ENCODE data around the gene SMPD1. TPM values are rescaled to one million over a fixed set of nuclear protein-coding genes. Genes with fewer than 3 reads are reported as not detected.

SMPD1 gene
- total RNA-seq, 2 donors from 2014 or later = 13.1 to 24.8 TPM

DNA sequence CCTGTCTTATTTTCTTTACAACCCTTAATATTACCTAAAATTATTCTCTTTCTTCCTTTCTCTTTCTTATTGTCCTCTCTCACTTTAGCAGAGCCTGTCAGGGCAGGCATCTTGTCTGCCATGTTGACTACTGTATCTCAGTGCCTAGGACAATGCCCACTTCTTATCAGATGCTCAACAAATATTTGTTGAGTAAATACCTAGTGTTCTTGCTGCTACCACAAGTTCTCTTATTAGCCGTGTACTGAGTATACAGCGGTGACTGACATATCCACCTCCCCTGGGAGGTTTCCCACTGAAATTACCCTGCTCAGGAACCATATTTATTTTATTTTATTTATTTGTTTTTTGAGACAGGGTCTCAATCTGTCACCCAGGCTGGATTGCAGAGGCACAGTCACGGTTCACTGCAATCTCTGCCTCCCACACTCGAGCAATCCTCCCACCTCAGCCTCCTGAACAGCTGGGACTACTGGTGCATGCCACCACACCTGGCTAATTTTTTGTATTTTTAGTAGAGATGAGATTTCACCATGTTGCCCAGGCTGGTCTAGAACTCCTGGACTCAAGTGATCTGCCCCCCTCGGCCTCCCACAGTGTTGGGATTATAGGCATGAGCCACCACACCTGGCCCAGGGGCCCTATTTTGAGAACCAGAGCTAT is 43.9 kb downstream of the SMPD1 start:
- Mint-ChIP-seq H3K9me3 (no peaks in the 10 kb centered on the region), H3K36me3 (no peaks in the 10 kb centered on the region), H3K27ac (no peak overlapping the region)
- DNase-seq (ENCODE audit: low spot score in 2 of 2) (no peak), ATAC-seq (no peak)

DNA sequence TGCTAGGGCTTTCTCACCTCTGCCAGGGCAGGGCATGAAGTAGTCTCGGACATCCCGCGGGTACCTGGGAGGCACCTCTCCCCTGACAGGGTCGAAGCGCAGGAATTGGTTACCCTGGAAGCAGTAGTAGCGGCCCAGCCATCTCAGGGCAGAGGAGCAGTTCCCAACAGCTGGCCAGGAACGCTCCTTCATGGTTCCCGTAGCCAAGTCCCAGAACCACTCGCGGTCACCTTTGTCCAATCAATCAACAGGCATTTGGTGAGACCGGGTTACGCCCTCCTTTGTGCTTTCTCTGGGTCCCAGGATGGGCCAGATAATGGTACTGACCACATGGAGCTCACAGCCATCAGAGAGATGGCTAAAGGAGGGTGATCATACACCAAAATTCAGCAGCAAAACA is 47.1 kb downstream of the SMPD1 start:
- H3K27ac Mint-ChIP-seq = no peak overlapping the region
- no peaks in the 10 kb centered on the region for H3K9me3 Mint-ChIP-seq
- H3K36me3 Mint-ChIP-seq = no peaks in the 10 kb centered on the region
- ATAC-seq (no peak), DNase-seq (ENCODE audit: low spot score in 2 of 2) (no peak)

DNA sequence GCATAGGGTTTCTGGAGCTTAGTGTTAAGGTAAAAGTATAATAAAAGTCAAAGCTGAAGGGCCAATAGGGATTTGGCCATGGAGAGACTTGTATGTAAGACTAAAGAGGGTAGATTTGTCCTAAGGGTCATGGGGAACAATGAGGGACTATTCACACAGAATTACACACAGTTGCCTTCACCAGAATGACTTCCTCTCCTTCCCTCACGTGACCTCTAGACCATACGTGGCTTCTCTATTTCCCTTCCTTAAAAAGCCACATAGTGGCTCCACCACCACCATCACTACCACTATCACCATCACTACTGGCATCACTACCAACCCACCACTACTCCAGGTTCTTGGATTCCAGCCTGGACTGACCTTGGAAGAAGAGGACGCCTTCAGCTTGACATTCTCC is 47.7 kb downstream of the SMPD1 start:
- ATAC-seq (peak in 1 of 2 donors; percentile 75), DNase-seq (ENCODE audit: low spot score in 2 of 2) (no peak)
- no peaks in the 10 kb centered on the region for H3K9me3 Mint-ChIP-seq
- no peaks in the 10 kb centered on the region for H3K36me3 Mint-ChIP-seq
- no peak overlapping the region for H3K27ac Mint-ChIP-seq

DNA sequence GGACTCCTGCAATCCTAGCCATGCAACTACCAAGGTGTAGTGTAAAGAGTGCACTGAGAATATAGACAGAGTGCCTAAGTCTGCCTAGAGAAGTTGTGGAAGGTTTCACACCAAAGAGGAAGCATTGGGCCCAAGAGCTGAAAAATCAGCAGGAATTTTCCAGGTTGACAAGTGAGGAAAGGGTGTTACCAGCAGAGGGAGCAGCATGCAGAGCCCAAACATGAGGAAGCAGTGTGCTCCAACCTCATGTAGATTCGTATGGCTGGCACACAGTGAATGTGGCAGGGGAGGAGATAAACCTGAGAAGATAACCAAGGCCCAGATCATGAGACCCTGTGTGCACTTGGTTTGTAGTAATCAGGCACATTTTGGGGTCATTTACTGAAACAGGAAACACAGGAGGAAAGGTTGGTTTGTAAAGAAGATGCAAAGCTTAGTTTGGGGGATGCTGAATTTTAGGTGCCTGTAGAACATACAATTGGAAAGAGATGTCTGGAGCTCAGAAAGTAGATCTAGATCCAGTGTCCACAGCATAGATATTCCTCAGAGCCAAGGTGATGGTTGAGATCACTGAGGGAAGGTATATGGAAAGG is 48.8 kb downstream of the SMPD1 start:
- H3K9me3 Mint-ChIP-seq = no peaks in the 10 kb centered on the region
- DNase-seq (ENCODE audit: low spot score in 2 of 2) = peak in 1 of 2 donors; percentile 19
- ATAC-seq = peak; percentile 56 to 60
- no peak overlapping the region for H3K27ac Mint-ChIP-seq
- H3K36me3 Mint-ChIP-seq = no peaks in the 10 kb centered on the region

DNA sequence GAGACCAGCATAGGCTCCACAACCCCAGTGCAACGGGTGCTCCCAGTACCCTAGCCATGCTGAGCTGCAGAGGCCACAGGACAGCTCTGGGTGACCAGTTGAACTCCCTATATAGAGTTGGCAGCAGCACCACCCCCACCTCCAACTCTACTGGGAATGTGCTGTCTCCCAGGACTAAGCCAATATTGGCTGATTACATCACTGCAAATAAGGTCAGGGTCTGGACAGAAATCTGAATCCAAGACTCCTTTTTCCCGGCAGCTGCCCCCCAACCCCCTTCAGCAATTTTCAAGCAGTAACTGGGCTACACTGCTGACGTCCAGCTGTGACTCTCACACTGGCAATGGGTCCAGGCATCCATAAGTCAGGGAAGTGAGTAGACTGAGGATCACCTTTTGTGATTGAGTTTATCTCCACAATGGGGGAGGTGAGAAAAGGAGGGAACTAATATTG is 50.7 kb downstream of the SMPD1 start, which contains the start of gene HPX:
HPX (minus strand) TSS at position 82 of the 453 bp plus-strand sequence; CDS start at position 58, 24 bp downstream.
- H3K36me3 Mint-ChIP-seq = no peaks in the 10 kb centered on the region
- DNase-seq (ENCODE audit: low spot score in 2 of 2) (no peak), ATAC-seq (no peak)
- no peak within 1 kb of the TSS for H3K27ac Mint-ChIP-seq
- H3K9me3 Mint-ChIP-seq = no peaks in the 10 kb centered on the region

DNA sequence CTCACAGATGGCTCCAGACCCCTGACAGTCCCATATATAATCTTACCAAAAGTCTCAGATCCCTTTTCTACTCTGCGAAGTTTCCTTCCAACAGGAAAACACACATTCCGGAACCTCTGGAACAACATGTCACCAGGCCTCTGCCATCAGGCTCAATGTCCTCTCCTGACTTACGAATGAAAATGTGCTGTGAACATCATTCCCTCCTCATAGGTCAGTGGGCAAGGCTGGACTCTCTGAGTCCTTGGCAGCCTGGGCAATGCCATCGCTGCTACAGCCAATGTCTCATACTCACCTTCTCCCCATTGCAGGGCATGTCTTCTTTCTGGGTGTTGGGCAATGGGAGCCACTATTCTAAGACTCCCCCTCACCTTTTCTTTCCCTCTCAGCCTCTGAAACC is 52.2 kb downstream of the SMPD1 start:
- DNase-seq (ENCODE audit: low spot score in 2 of 2) (no peak), ATAC-seq (no peak)
- Mint-ChIP-seq H3K9me3 (no peaks in the 10 kb centered on the region), H3K36me3 (no peaks in the 10 kb centered on the region), H3K27ac (no peak overlapping the region)

DNA sequence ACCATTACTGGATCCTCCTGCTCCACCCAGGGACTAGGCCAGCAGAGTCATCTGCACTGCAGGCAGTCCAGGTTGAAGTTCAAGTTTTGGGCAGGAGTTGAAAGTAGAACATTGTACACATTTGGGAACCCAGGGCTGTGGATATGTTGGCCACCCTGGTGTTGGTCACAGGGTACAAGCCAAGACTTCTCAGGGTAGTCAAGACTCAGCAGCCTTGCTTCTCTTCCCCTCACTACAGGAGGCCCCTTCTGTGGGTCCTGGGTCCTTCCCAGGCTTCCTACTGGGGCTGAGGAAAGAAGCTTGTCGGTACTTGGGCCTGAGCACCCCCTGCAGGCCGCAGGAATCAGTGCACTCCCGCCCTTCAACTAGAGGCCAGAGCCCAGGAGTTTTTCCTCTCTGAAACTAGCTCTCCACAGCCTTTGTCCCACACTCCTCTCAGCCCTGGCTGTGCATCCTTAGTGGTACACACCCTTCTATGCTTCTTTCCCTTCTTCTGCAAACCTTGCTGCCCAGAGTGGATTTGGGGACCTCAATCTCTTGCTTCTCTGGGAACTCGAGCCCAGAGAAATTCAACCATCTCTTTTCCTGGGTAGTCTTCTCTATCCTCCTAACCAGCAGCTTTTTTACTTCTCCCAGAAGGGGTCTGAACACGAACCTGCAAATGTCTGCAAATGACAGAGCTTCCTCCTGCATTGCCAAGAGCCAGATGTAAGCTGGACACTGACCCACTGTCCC is 53.2 kb downstream of the SMPD1 start:
- Mint-ChIP-seq H3K36me3 (no peaks in the 10 kb centered on the region), H3K27ac (no peak overlapping the region), H3K9me3 (no peaks in the 10 kb centered on the region)
- ATAC-seq = peak; percentile 84 to 86
- DNase-seq (ENCODE audit: low spot score in 2 of 2) = peak in 1 of 2 donors; percentile 60

Other genes starting within 250 kb of the SMPD1 start
- not detected for gene OR52B2, start 220.1 kb upstream of the SMPD1 start, total RNA-seq
- not detected for gene OR52W1, start 191.2 kb upstream of the SMPD1 start, total RNA-seq
- gene C11orf42, start 184.9 kb upstream of the SMPD1 start, total RNA-seq = not detected
- gene FHIP1B, start 155.8 kb upstream of the SMPD1 start, total RNA-seq = 10 to 100 TPM; 16.7 to 24.4 TPM
- gene CNGA4, start 151.4 kb upstream of the SMPD1 start, total RNA-seq = under 1 TPM; 0.21 to 0.52 TPM
- gene CCKBR, start 130.6 kb upstream of the SMPD1 start, total RNA-seq = not detected
- 10 to 100 TPM in 1 of 2 donors, 1 to 10 TPM in 1; 4.3 to 20.7 TPM for gene CAVIN3, start 70.0 kb upstream of the SMPD1 start, total RNA-seq
- 10 to 100 TPM; 40.0 to 72.5 TPM for gene APBB1, start 28.6 kb downstream of the SMPD1 start, total RNA-seq
- gene HPX, start 50.5 kb downstream of the SMPD1 start, total RNA-seq = under 1 TPM; 0.41 to 0.55 TPM
- 10 to 100 TPM in 1 of 2 donors, 1 to 10 TPM in 1; 4.7 to 19.0 TPM for gene TRIM3, start 83.5 kb downstream of the SMPD1 start, total RNA-seq
- 10 to 100 TPM; 47.1 to 59.9 TPM for gene ARFIP2, start 90.9 kb downstream of the SMPD1 start, total RNA-seq
- gene TIMM10B, start 91.0 kb downstream of the SMPD1 start, total RNA-seq = 10 to 100 TPM; 36.9 to 38.3 TPM
- gene DNHD1, start 106.8 kb downstream of the SMPD1 start, total RNA-seq = 10 to 100 TPM; 22.4 to 38.5 TPM
- gene RRP8, start 213.1 kb downstream of the SMPD1 start, total RNA-seq = 10 to 100 TPM; 24.9 to 38.3 TPM
- gene ILK, start 213.3 kb downstream of the SMPD1 start, total RNA-seq = 10 to 100 TPM; 72.1 to 99.7 TPM
- gene TAF10, start 221.7 kb downstream of the SMPD1 start, total RNA-seq = 100 to 1,000 TPM in 1 of 2 donors, 10 to 100 TPM in 1; 95.3 to 166 TPM
- 10 to 100 TPM; 54.7 to 67.4 TPM for gene TPP1, start 228.9 kb downstream of the SMPD1 start, total RNA-seq